GM21515 (cell line): ENCODE measurements around the gene PLAAT3.
"Not testable (repeated sequence)": the region's sequence is repeated elsewhere in the genome, so short reads cannot be mapped to it uniquely, and the experiment has no call there.

Experiments used
- ATAC-seq: cut with Tn5 transposase; IDR thresholded peaks from one replicate; pipeline ENCODE4 v1.9.1; 2021; ENCODE audit not compliant: unreplicated experiment

The PLAAT3 gene

GRCh38 chr11:63569570-63569969 is 44.7 kb downstream of the PLAAT3 start:
- no peak for ATAC-seq

- peak; percentile 66 for ATAC-seq
These were observed 47.0 kb downstream of the PLAAT3 start for GRCh38 chr11:63567044-63567840.

GRCh38 chr11:63564784-63565350 is 49.4 kb downstream of the PLAAT3 start:
- ATAC-seq = no peak

- ATAC-seq = peak; percentile 65
These were observed 50.0 kb downstream of the PLAAT3 start for GRCh38 chr11:63564056-63564774.

- ATAC-seq = peak; percentile 5
These were observed 50.8 kb downstream of the PLAAT3 start, which contains the start of gene PLAAT2 for GRCh38 chr11:63563201-63564055. TSS of gene PLAAT2 (minus strand) at chr11:63563379. CDS start at chr11:63563324, 55 bp downstream.

GRCh38 chr11:63560506-63561180 is 53.6 kb downstream of the PLAAT3 start:
- ATAC-seq = no peak

GRCh38 chr11:63558459-63559157 is 55.6 kb downstream of the PLAAT3 start:
- ATAC-seq = no peak

- ATAC-seq = no peak
These were observed 56.7 kb downstream of the PLAAT3 start for GRCh38 chr11:63557570-63557969.

- no peak for ATAC-seq
These were observed 57.7 kb downstream of the PLAAT3 start for GRCh38 chr11:63556404-63557013.

- no peak for ATAC-seq
These were observed 59.4 kb downstream of the PLAAT3 start for GRCh38 chr11:63554877-63555223.

- ATAC-seq = peak; percentile 72
These were observed 60.5 kb downstream of the PLAAT3 start for GRCh38 chr11:63553759-63554158.

- no peak for ATAC-seq
These were observed 61.3 kb downstream of the PLAAT3 start for GRCh38 chr11:63552921-63553320.

- no peak for ATAC-seq
These were observed 62.4 kb downstream of the PLAAT3 start for GRCh38 chr11:63551889-63552266.

- no peak for ATAC-seq
These were observed 62.9 kb downstream of the PLAAT3 start for GRCh38 chr11:63551091-63551888.

- not testable (repeated sequence) for ATAC-seq
These were observed 64.0 kb downstream of the PLAAT3 start for GRCh38 chr11:63550156-63550700.

GRCh38 chr11:63549411-63549810 is 64.8 kb downstream of the PLAAT3 start:
- ATAC-seq = no peak

- ATAC-seq = no peak
These were observed 66.1 kb downstream of the PLAAT3 start for GRCh38 chr11:63548178-63548577.

- no peak for ATAC-seq
These were observed 67.2 kb downstream of the PLAAT3 start for GRCh38 chr11:63547061-63547460.
